K562 (cell line): ENCODE measurements around the gene MOSPD2. TPM values are rescaled to one million over a fixed set of nuclear protein-coding genes. Genes with fewer than 3 reads are reported as not detected.

ENCODE experiments used
- ATAC-seq: fragments of 200-7000 bp; cut with Tn5 transposase; 3 replicates; pipeline ENCODE4 v1.9.1; 2020; ENCODE audit warnings: moderate library complexity
- BruUV-seq: library from RNA; stranded (reverse); fragments of 400-500 nt; replicated peaks from 2 replicates; lab custom pipeline; 2021; lab: Mats Ljungman, UMichigan
- CTCF ChIA-PET: fragments of 300-600 bp; formaldehyde crosslinking; extraction: SDS; loops from one replicate; lab custom pipeline; 2021; ENCODE audit warnings: low intra/inter-chr PET ratio; lab: Yijun Ruan, JAX
- POLR2A ChIA-PET: fragments of 300-600, 350-650 bp; sonication (Branson Sonifier 250); formaldehyde crosslinking; extraction: SDS; loops from one replicate; lab custom pipeline; 2021; ENCODE audit warnings: antibody characterized with exemption, inconsistent platforms; lab: Yijun Ruan, JAX
- DNase-seq, 4 experiments: peaks; one replicate each; pipeline versions ENCODE4 v3.0.0 to v3.0.0-alpha.2; 2011 to 2018; ENCODE audit warnings: low spot score in 3 of 4, mixed read lengths in 3 of 4; ENCODE audit errors: extremely low read depth in 1 of 4
- FAIRE-seq: peaks from 2 replicates; lab custom pipeline; 2011; peaks lifted over from hg19 to GRCh38; lab: Jason Lieb, UNC
- H2AFZ ChIP-seq: 2 replicates; pipeline ENCODE4 v1.6.0; 2011; ENCODE audit warnings: low read depth, low read length, control low read depth, inconsistent platforms
- H3K27ac ChIP-seq: fragments of 200-600 bp; 3 replicates; pipeline ENCODE4 v1.8.0; 2011; ENCODE audit warnings: low read depth, mild to moderate bottlenecking, control low read depth, inconsistent platforms, low read length, moderate library complexity, mixed read lengths; ENCODE audit errors: extremely low read depth
- H3K27me3 ChIP-seq, 2 experiments: fragments of 300-600 bp in 1 of 2; 2 replicates in 1 of 2; 3 replicates in 1 of 2; pipeline versions ENCODE4 v1.6.0 to v1.8.0; 2011; ENCODE audit warnings: inconsistent platforms in 2 of 2, low read length in 2 of 2, mild to moderate bottlenecking in 1 of 2, mixed read lengths in 1 of 2, moderate library complexity in 1 of 2; ENCODE audit not compliant: control insufficient read depth in 2 of 2, insufficient read depth in 2 of 2
- H3K36me3 ChIP-seq: fragments of 300-600 bp; 3 replicates; pipeline ENCODE4 v1.8.0; 2011; ENCODE audit warnings: mild to moderate bottlenecking, low read length, inconsistent platforms; ENCODE audit not compliant: control insufficient read depth, insufficient read depth
- H3K4me1 ChIP-seq, 2 experiments: fragments of 200-600 bp in 1 of 2; replicated peaks in 1 of 2; 2 replicates in 1 of 2; 3 replicates in 1 of 2; pipeline versions ENCODE4 v1.5.1 to v1.8.0; 2011; ENCODE audit warnings: inconsistent platforms in 2 of 2, low read length in 2 of 2, mild to moderate bottlenecking in 1 of 2, mixed read lengths in 1 of 2, moderate library complexity in 1 of 2; ENCODE audit not compliant: control insufficient read depth in 2 of 2, insufficient read depth in 2 of 2
- H3K4me2 ChIP-seq: 2 replicates; pipeline ENCODE4 v1.6.1; 2011; ENCODE audit warnings: low read length, control low read depth, inconsistent platforms, mixed read lengths; ENCODE audit not compliant: insufficient read depth
- H3K4me3 ChIP-seq: fragments of 200-600 bp; sonication (generic), shearing (Covaris generic); 2 replicates; pipeline ENCODE4 v1.5.1; 2016; ENCODE audit warnings: control low read depth, inconsistent platforms
- H3K79me2 ChIP-seq: fragments of 200-600 bp; 3 replicates; pipeline ENCODE4 v1.8.0; 2011; ENCODE audit warnings: low read length, inconsistent platforms; ENCODE audit not compliant: control insufficient read depth, insufficient read depth
- H3K9ac ChIP-seq, 2 experiments: 2 replicates each; pipeline versions ENCODE4 v1.6.0 to v1.6.1; 2011; ENCODE audit warnings: low read depth in 2 of 2, low read length in 2 of 2, control low read depth in 1 of 2, inconsistent platforms in 1 of 2, mild to moderate bottlenecking in 1 of 2, mixed read lengths in 1 of 2; ENCODE audit not compliant: insufficient read depth in 1 of 2
- H3K9me1 ChIP-seq: one replicate; pipeline ENCODE4 v1.6.0; 2011; ENCODE audit warnings: inconsistent platforms, mild to moderate bottlenecking, low read length, moderate library complexity; ENCODE audit not compliant: control insufficient read depth, insufficient read depth
- H3K9me3 ChIP-seq: replicated peaks from 2 replicates; pipeline ENCODE4 v1.5.1; 2011; ENCODE audit warnings: low read depth, low read length, inconsistent platforms; ENCODE audit not compliant: control insufficient read depth, insufficient read depth
- H4K20me1 ChIP-seq: replicated peaks from 2 replicates; pipeline ENCODE4 v1.6.1; 2011; ENCODE audit warnings: low read length, inconsistent platforms, mixed read lengths; ENCODE audit not compliant: control insufficient read depth, insufficient read depth
- CREM ChIP-seq: IDR thresholded peaks from 2 replicates; pipeline ENCODE4 v1.6.1; 2014; ENCODE audit warnings: antibody characterized with exemption, low read depth
- EHMT2 ChIP-seq: fragments of 450-650 bp; IDR thresholded peaks from 2 replicates; pipeline ENCODE4 v1.6.1; 2018; ENCODE audit warnings: antibody characterized with exemption
- ETV1 ChIP-seq: fragments of 450-650 bp; conservative IDR thresholded peaks from 2 replicates; pipeline ENCODE4 v1.6.1; 2016; ENCODE audit warnings: missing genetic modification characterization, control low read depth, low read depth, missing compliant biosample characterization
- GTF2B ChIP-seq: IDR thresholded peaks from 2 replicates; pipeline ENCODE4 v1.6.1; 2011; ENCODE audit not compliant: insufficient read length; ENCODE audit errors: extremely low read depth
- MTF1 ChIP-seq: fragments of 250-450 bp; sonication (Bioruptor Pico); IDR thresholded peaks from 2 replicates; pipeline ENCODE4 v1.9.0; 2021; ENCODE audit warnings: moderate library complexity, mild to moderate bottlenecking, inconsistent platforms, borderline replicate concordance
- NR1H2 ChIP-seq: sonication (generic); formaldehyde crosslinking; IDR thresholded peaks from 2 replicates; pipeline ENCODE4 v1.4.0; 2020; ENCODE audit warnings: mild to moderate bottlenecking, missing genetic modification reagents
- POLR3A ChIP-seq: IDR thresholded peaks from 2 replicates; pipeline ENCODE4 v1.6.1; 2011; ENCODE audit warnings: borderline replicate concordance, mild to moderate bottlenecking, moderate library complexity; ENCODE audit not compliant: insufficient read length, insufficient read depth; ENCODE audit errors: extremely low read depth
- POU5F1 ChIP-seq: fragments of 150-350 bp; IDR thresholded peaks from 2 replicates; pipeline ENCODE4 v1.6.1; 2014; ENCODE audit warnings: borderline replicate concordance, low read length, low read depth, mild to moderate bottlenecking; ENCODE audit not compliant: partially characterized antibody
- PRDM10 ChIP-seq: fragments of 450-650 bp; IDR thresholded peaks from 2 replicates; pipeline ENCODE4 v1.6.1; 2018; ENCODE audit not compliant: partially characterized antibody
- SFPQ ChIP-seq: fragments of 200-400 bp; formaldehyde crosslinking; IDR thresholded peaks from 2 replicates; pipeline ENCODE4 v1.6.1; 2017; ENCODE audit warnings: mild to moderate bottlenecking, low read depth, low read length, moderate library complexity
- STAT5A ChIP-seq: IDR thresholded peaks from 2 replicates; pipeline ENCODE4 v1.6.1; 2012; ENCODE audit warnings: low read length, inconsistent platforms, borderline replicate concordance
- ZEB2 ChIP-seq: fragments of 450-650 bp; IDR thresholded peaks from 2 replicates; pipeline ENCODE4 v1.6.1; 2016
- ZNF699 ChIP-seq: fragments of 250-450 bp; sonication (Bioruptor Pico); IDR thresholded peaks from 2 replicates; pipeline ENCODE4 v1.8.0; 2021; ENCODE audit warnings: mild to moderate bottlenecking, moderate library complexity; ENCODE audit not compliant: insufficient replicate concordance
- WGBS: fragments of 100-300 bp; shearing (Covaris generic); methylation state at CpG from one replicate; pipeline ENCODE4 v1.1.6; 2016; ENCODE audit warnings: low coverage, mixed read lengths; ENCODE audit not compliant: insufficient coverage; ENCODE audit errors: missing lambda C conversion rate; 5-methylcytosine and 5-hydroxymethylcytosine counted together
- in situ Hi-C: fragments of 300-500 bp; cut with MboI; formaldehyde crosslinking; loops from 4 replicates; pipeline ENCODE4 v1.15.0; 2018; ENCODE audit warnings: inconsistent platforms, mixed read lengths
- intact Hi-C: fragments of 100-400 bp; cut with micrococcal nuclease; formaldehyde crosslinking; loops from 2 replicates; pipeline ENCODE4 v1.14.2; 2022
- polyA plus RNA-seq, 8 experiments: library from polyadenylated mRNA; depleted of rRNA in 4 of 8; stranded (reverse) in 5 of 8; unstranded in 3 of 8; fragments of >200 nt; fragmentation: Nextera tagmentation in 2 of 8; fragmentation: Illumina TruSeq in 1 of 8; extraction: Ambion mirVana in 2 of 8; extraction: Trizol in 1 of 8; gene quantifications; 2 replicates each; pipeline versions ENCODE4 v1.2.1 to v1.2.3, GENCODE V29; 2011 to 2014; ENCODE audit warnings: inconsistent platforms in 1 of 8, missing spikeins in 1 of 8
- total RNA-seq, 7 experiments: library from RNA; depleted of rRNA in 6 of 7; stranded (reverse); fragments of >200 nt in 6 of 7; fragmentation: Illumina TruSeq in 2 of 7; extraction: Trizol in 2 of 7; gene quantifications; 2 replicates each; pipeline versions ENCODE4 v1.2.1 to v1.2.3, GENCODE V29; 2011 to 2021; ENCODE audit warnings: low replicate concordance in 1 of 7
- TF ChIP-seq, protein P1 (sequence below): fragments of 450-650 bp; IDR thresholded peaks from 2 replicates; pipeline ENCODE4 v1.6.1; 2017; ENCODE audit warnings: mild to moderate bottlenecking, moderate library complexity

Gene MOSPD2
- total and polyA plus RNA-seq, 9 of the 15 experiments (the other 6 are each of a cell fraction or from before 2014, with no cell fraction given): 3.9 to 12.2 (median 9.2) TPM

DNA sequence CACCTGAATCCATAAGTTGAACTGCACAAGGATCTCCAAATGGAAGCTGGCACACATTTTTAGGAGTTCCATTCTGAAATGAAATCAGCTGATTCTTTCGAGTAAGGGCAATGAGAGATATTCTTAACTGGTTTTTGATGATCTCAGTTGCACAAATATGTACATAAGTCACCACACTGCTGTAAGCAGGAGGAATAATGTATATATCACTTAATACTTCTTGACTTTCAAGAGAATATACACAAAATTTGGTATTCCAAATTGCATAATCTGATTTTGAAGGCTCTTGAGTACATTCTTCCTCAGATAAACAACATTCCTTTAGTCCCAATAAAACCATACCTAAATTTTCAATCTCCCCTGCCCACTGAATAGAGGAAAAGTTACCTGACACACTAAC, 8.6 kb upstream of the MOSPD2 start (continued):
- TF ChIP-seq ETV1 (tag) (no peak), POLR3A (no peak), POU5F1 (no peak), EHMT2 (no peak), STAT5A (no peak)

GRCh38 chrX:14865201-14865600, 8.0 kb upstream of the MOSPD2 start:
- 100% methylated on average over 1 of the region's 1 CpG for WGBS
- intact Hi-C loops: no loop called here
- BruUV-seq: no TSS peak
- no peak for TF ChIP-seq GTF2B
- TF ChIP-seq CREM: no peak
- TF ChIP-seq, protein P1, sequence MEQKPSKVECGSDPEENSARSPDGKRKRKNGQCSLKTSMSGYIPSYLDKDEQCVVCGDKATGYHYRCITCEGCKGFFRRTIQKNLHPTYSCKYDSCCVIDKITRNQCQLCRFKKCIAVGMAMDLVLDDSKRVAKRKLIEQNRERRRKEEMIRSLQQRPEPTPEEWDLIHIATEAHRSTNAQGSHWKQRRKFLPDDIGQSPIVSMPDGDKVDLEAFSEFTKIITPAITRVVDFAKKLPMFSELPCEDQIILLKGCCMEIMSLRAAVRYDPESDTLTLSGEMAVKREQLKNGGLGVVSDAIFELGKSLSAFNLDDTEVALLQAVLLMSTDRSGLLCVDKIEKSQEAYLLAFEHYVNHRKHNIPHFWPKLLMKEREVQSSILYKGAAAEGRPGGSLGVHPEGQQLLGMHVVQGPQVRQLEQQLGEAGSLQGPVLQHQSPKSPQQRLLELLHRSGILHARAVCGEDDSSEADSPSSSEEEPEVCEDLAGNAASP: no peak
- no peak for TF ChIP-seq ZEB2
- no peak for TF ChIP-seq MTF1 (CRISPR knock-in tag)
- no peak for TF ChIP-seq NR1H2 (CRISPR knock-in tag)
- no peak for TF ChIP-seq SFPQ
- TF ChIP-seq ZNF699 (CRISPR knock-in tag): no peak
- no peak for TF ChIP-seq PRDM10

More at GRCh38 chrX:14865201-14865600, 8.0 kb upstream of the MOSPD2 start:
- H3K4me2 ChIP-seq: no peak overlapping the region
- H3K9ac ChIP-seq: no peak overlapping the region
- no peak for FAIRE-seq
- no peak overlapping the region for H2AFZ ChIP-seq
- no peak for DNase-seq
- H3K9me3 ChIP-seq: no peaks in the 10 kb centered on the region; the same call in 1 of the 2 replicates
- H3K36me3 ChIP-seq: peaks cover 38% of the 10 kb centered on the region
- no peaks in the 10 kb centered on the region for H4K20me1 ChIP-seq
- no peak for ATAC-seq
- peaks cover 48% of the 10 kb centered on the region for H3K79me2 ChIP-seq
- POLR2A ChIA-PET: no interaction called here
- in situ Hi-C loops: no loop called here
- no peaks in the 10 kb centered on the region for H3K4me1 ChIP-seq
- CTCF ChIA-PET: no interaction called here
- H3K27me3 ChIP-seq: no peaks in the 10 kb centered on the region
- no peak overlapping the region for H3K4me3 ChIP-seq
- no peaks in the 10 kb centered on the region for H3K9me1 ChIP-seq
- no peak overlapping the region for H3K27ac ChIP-seq
